Nucleus accumbens (tissue), 56 donors: ENCODE results near the gene OSM.
"Not testable (repeated sequence)": the region's sequence is repeated elsewhere in the genome, so short reads cannot be mapped to it uniquely, and the experiment has no call there.

Experiments
- DNase-seq, 56 donors: peaks; one replicate each; lab custom pipeline; 2025; lab: John Stamatoyannopoulos, UW

The OSM gene

GRCh38 chr22:30216710-30217109, 49.9 kb downstream of the OSM start:
- DNase-seq, result no peak

GRCh38 chr22:30216272-30216671, 50.4 kb downstream of the OSM start:
- not testable (repeated sequence) for DNase-seq

GRCh38 chr22:30214703-30215407, 51.8 kb downstream of the OSM start:
- no peak for DNase-seq

GRCh38 chr22:30212996-30213441, 53.6 kb downstream of the OSM start:
- no peak for DNase-seq
